A549 (cell line): ENCODE data around the gene TCERG1L. TPM values are rescaled to one million over a fixed set of nuclear protein-coding genes. Genes with fewer than 3 reads are reported as not detected.

Source experiments
- ATAC-seq, 2 experiments: fragments of 200-7000 bp in 1 of 2; fragments of >200 bp in 1 of 2; cut with Nextera tagmentation in 1 of 2; cut with Tn5 transposase in 1 of 2; 3 replicates each; pipeline versions ENCODE4 v1.8.0 to v1.9.1; 2018 to 2020; ENCODE audit warnings: mild to moderate bottlenecking in 1 of 2, moderate library complexity in 1 of 2
- CTCF ChIA-PET: fragments of 300-600 bp; sonication (Branson Sonifier 250); formaldehyde crosslinking; extraction: SDS; loops from one replicate; lab custom pipeline; 2021; ENCODE audit warnings: antibody characterized with exemption, inconsistent platforms; lab: Yijun Ruan, JAX
- POLR2A ChIA-PET: fragments of 350-600 bp; formaldehyde crosslinking; extraction: SDS; loops from one replicate; lab custom pipeline; 2021; ENCODE audit warnings: antibody characterized with exemption, inconsistent platforms; lab: Yijun Ruan, JAX
- DNase-seq, 2 experiments: peaks; one replicate each; pipeline versions ENCODE4 v3.0.0 to v3.0.0-alpha.2; 2011 to 2016; ENCODE audit warnings: low read depth in 1 of 2, low spot score in 1 of 2
- FAIRE-seq: peaks from 2 replicates; lab custom pipeline; 2011; peaks lifted over from hg19 to GRCh38; lab: Jason Lieb, UNC
- H3K27ac ChIP-seq, 2 experiments: fragments of >200 bp; sonication (Bioruptor Twin); formaldehyde crosslinking; 3 replicates each; pipeline ENCODE4 v1.5.1; 2016 to 2017
- H3K4me1 ChIP-seq: fragments of >200 bp; sonication (Bioruptor Twin); formaldehyde crosslinking; 3 replicates; pipeline ENCODE4 v1.6.1; 2016
- H3K4me2 ChIP-seq: fragments of >200 bp; sonication (Bioruptor Twin); formaldehyde crosslinking; 3 replicates; pipeline ENCODE4 v1.6.1; 2016
- H3K4me3 ChIP-seq: fragments of >200 bp; sonication (Bioruptor Twin); formaldehyde crosslinking; 3 replicates; pipeline ENCODE4 v1.5.1; 2016
- H3K9me3 ChIP-seq: fragments of >200 bp; sonication (Bioruptor Twin); formaldehyde crosslinking; 3 replicates; pipeline ENCODE4 v1.6.1; 2016
- BHLHE40 ChIP-seq: IDR thresholded peaks from 2 replicates; pipeline ENCODE4 v1.6.1; 2012; ENCODE audit warnings: low read depth, low read length, inconsistent platforms
- ESRRA ChIP-seq: fragments of 150-350 bp; IDR thresholded peaks from 2 replicates; pipeline ENCODE4 v1.6.1; 2014; ENCODE audit warnings: mild to moderate bottlenecking, low read length, borderline replicate concordance
- FOSB ChIP-seq: fragments of 250-450 bp; sonication (Bioruptor Pico); IDR thresholded peaks from 2 replicates; pipeline ENCODE4 v1.5.0; 2020; ENCODE audit warnings: mild to moderate bottlenecking, moderate library complexity
- FOSL2 ChIP-seq, 2 experiments: fragments of 450-650 bp in 1 of 2; fragments of >200 bp in 1 of 2; sonication (Bioruptor Twin) in 1 of 2; formaldehyde crosslinking; IDR thresholded peaks; 2 replicates each; pipeline versions ENCODE4 v1.5.0 to v1.6.1; 2016 to 2020; ENCODE audit warnings: mild to moderate bottlenecking in 1 of 2, moderate library complexity in 1 of 2
- GATA3 ChIP-seq: IDR thresholded peaks from 2 replicates; pipeline ENCODE4 v1.6.1; 2012; ENCODE audit warnings: borderline replicate concordance
- HDAC2 ChIP-seq: fragments of 200-600 bp; sonication (generic); IDR thresholded peaks from 2 replicates; pipeline ENCODE4 v1.6.1; 2016
- HOXA7 ChIP-seq: fragments of 250-450 bp; sonication (Bioruptor Pico); IDR thresholded peaks from 2 replicates; pipeline ENCODE4 v1.5.0; 2020; ENCODE audit warnings: mild to moderate bottlenecking, moderate library complexity
- HOXB5 ChIP-seq: fragments of 250-450 bp; sonication (Bioruptor Pico); IDR thresholded peaks from 2 replicates; pipeline ENCODE4 v1.5.0; 2020; ENCODE audit warnings: mild to moderate bottlenecking, moderate library complexity
- MAZ ChIP-seq: fragments of 150-350 bp; IDR thresholded peaks from 2 replicates; pipeline ENCODE4 v1.6.1; 2014; ENCODE audit warnings: antibody characterized with exemption, low read depth, low read length, borderline replicate concordance
- MYC ChIP-seq: IDR thresholded peaks from 2 replicates; pipeline ENCODE4 v1.6.1; 2012; ENCODE audit warnings: mild to moderate bottlenecking, inconsistent platforms, low read length, improper control_type of control experiment, borderline replicate concordance
- NPAS2 ChIP-seq: fragments of 250-450 bp; sonication (Bioruptor Pico); IDR thresholded peaks from 2 replicates; pipeline ENCODE4 v1.8.0; 2022; ENCODE audit warnings: mild to moderate bottlenecking, moderate library complexity, borderline replicate concordance
- RAD21 ChIP-seq, 2 experiments: fragments of >200 bp in 1 of 2; sonication (Bioruptor Twin) in 1 of 2; formaldehyde crosslinking in 1 of 2; IDR thresholded peaks in 1 of 2; conservative IDR thresholded peaks in 1 of 2; 2 replicates in 1 of 2; 3 replicates in 1 of 2; pipeline ENCODE4 v1.6.1; 2012 to 2018; ENCODE audit warnings: inconsistent platforms in 1 of 2
- RFX5 ChIP-seq: fragments of 450-650 bp; IDR thresholded peaks from 2 replicates; pipeline ENCODE4 v1.7.1; 2014; ENCODE audit warnings: antibody characterized with exemption, mild to moderate bottlenecking, moderate library complexity
- SREBF2 ChIP-seq: fragments of 450-650 bp; IDR thresholded peaks from 2 replicates; pipeline ENCODE4 v1.6.1; 2014; ENCODE audit warnings: mild to moderate bottlenecking, moderate library complexity
- TFCP2L1 ChIP-seq: fragments of 250-450 bp; sonication (Bioruptor Pico); IDR thresholded peaks from 2 replicates; pipeline ENCODE4 v1.5.0; 2021; ENCODE audit warnings: mild to moderate bottlenecking
- ZSCAN20 ChIP-seq: fragments of 250-450 bp; sonication (Bioruptor Pico); IDR thresholded peaks from 2 replicates; pipeline ENCODE4 v1.8.0; 2022; ENCODE audit warnings: mild to moderate bottlenecking, moderate library complexity
- WGBS: methylation state at CpG from one replicate; pipeline ENCODE4 v1.1.6; 2017; ENCODE audit errors: missing lambda C conversion rate; 5-methylcytosine and 5-hydroxymethylcytosine counted together
- polyA plus RNA-seq, 4 experiments: library from polyadenylated mRNA; depleted of rRNA in 3 of 4; stranded (reverse); fragments of >200 nt; fragmentation: RNase III in 1 of 4; extraction: RNeasy Plus Mini Kit Qiagen cat#74134 plus additional on column Dnase treatment in 1 of 4; gene quantifications; 2 replicates in 3 of 4; 3 replicates in 1 of 4; pipeline ENCODE4 v1.2.3, GENCODE V29; 2011 to 2017
- TF ChIP-seq, protein P1 (sequence below): fragments of >200 bp; sonication (Bioruptor Twin); formaldehyde crosslinking; IDR thresholded peaks from 3 replicates; pipeline ENCODE4 v1.6.1; 2016
- TF ChIP-seq, protein P2 (sequence below): fragments of >200 bp; sonication (Bioruptor Twin); formaldehyde crosslinking; IDR thresholded peaks from 3 replicates; pipeline ENCODE4 v1.5.1; 2016
- TF ChIP-seq, protein P3 (sequence below): fragments of 200-600 bp; sonication (generic); IDR thresholded peaks from 2 replicates; pipeline ENCODE4 v1.6.1; 2016; ENCODE audit warnings: antibody characterized with exemption, mild to moderate bottlenecking, moderate library complexity
- TF ChIP-seq, protein P4 (sequence below): IDR thresholded peaks from 2 replicates; pipeline ENCODE4 v1.6.1; 2012

TCERG1L gene
- polyA plus RNA-seq, 2 of the 4 experiments (the other 2 are of a cell fraction): not detected

DNA sequence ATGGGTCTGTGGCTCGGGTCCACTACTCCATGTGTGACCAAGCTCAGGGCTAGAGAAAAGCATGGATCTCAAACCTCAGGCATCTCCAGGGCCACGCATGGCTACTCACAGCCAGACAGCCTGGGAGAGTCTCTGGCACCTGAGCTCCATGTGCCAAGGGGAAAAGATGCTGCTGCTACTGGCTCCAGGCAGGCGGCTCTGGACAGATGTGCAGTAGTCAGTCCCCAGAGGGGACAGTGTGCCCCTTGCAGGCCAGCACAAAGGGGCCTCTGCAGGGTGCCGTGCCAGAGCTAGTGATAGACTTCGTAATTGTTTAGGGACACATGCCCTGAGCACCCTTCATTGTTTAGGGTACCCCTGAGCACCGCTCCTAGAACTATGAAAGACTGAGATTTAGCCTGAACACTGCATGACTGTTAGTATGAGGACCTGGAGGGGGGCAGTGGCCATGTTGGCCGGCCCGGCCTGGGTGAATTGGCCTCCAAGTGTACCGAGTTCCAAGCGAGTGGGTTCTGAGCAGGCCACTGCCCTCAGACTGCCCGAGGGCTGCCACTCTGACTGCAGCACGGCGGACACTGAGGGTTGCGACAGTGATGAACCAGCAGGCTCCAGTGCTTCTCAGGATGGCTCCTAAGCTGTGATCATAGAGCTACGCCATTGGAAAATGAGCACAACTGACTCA is 80.7 kb downstream of the TCERG1L start:
- WGBS: 28% methylated on average over 11 of the region's 15 CpGs
- H3K9me3 ChIP-seq: no peaks in the 10 kb centered on the region
- ChIA-PET POLR2A (no interaction called here), CTCF (no interaction called here)
- TF ChIP-seq SREBF2 (no peak), MYC (no peak), RAD21 (conservative IDR thresholded peaks at IDR 0.05 in 1 of 2, IDR thresholded peaks at IDR 0.05 in 1 of 2) (no peak), FOSB (CRISPR knock-in tag) (no peak), BHLHE40 (no peak)
- TF ChIP-seq, protein P1, sequence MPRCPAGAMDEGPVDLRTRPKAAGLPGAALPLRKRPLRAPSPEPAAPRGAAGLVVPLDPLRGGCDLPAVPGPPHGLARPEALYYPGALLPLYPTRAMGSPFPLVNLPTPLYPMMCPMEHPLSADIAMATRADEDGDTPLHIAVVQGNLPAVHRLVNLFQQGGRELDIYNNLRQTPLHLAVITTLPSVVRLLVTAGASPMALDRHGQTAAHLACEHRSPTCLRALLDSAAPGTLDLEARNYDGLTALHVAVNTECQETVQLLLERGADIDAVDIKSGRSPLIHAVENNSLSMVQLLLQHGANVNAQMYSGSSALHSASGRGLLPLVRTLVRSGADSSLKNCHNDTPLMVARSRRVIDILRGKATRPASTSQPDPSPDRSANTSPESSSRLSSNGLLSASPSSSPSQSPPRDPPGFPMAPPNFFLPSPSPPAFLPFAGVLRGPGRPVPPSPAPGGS: no peak
- TF ChIP-seq, protein P2, sequence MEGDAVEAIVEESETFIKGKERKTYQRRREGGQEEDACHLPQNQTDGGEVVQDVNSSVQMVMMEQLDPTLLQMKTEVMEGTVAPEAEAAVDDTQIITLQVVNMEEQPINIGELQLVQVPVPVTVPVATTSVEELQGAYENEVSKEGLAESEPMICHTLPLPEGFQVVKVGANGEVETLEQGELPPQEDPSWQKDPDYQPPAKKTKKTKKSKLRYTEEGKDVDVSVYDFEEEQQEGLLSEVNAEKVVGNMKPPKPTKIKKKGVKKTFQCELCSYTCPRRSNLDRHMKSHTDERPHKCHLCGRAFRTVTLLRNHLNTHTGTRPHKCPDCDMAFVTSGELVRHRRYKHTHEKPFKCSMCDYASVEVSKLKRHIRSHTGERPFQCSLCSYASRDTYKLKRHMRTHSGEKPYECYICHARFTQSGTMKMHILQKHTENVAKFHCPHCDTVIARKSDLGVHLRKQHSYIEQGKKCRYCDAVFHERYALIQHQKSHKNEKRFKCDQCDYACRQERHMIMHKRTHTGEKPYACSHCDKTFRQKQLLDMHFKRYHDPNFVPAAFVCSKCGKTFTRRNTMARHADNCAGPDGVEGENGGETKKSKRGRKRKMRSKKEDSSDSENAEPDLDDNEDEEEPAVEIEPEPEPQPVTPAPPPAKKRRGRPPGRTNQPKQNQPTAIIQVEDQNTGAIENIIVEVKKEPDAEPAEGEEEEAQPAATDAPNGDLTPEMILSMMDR: no peak
- TF ChIP-seq, protein P3, sequence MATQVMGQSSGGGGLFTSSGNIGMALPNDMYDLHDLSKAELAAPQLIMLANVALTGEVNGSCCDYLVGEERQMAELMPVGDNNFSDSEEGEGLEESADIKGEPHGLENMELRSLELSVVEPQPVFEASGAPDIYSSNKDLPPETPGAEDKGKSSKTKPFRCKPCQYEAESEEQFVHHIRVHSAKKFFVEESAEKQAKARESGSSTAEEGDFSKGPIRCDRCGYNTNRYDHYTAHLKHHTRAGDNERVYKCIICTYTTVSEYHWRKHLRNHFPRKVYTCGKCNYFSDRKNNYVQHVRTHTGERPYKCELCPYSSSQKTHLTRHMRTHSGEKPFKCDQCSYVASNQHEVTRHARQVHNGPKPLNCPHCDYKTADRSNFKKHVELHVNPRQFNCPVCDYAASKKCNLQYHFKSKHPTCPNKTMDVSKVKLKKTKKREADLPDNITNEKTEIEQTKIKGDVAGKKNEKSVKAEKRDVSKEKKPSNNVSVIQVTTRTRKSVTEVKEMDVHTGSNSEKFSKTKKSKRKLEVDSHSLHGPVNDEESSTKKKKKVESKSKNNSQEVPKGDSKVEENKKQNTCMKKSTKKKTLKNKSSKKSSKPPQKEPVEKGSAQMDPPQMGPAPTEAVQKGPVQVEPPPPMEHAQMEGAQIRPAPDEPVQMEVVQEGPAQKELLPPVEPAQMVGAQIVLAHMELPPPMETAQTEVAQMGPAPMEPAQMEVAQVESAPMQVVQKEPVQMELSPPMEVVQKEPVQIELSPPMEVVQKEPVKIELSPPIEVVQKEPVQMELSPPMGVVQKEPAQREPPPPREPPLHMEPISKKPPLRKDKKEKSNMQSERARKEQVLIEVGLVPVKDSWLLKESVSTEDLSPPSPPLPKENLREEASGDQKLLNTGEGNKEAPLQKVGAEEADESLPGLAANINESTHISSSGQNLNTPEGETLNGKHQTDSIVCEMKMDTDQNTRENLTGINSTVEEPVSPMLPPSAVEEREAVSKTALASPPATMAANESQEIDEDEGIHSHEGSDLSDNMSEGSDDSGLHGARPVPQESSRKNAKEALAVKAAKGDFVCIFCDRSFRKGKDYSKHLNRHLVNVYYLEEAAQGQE: no peak
- DNase-seq (no peak), ATAC-seq (no peak), FAIRE-seq (no peak)
- no peak overlapping the region for H3K4me2 ChIP-seq
- no peaks in the 10 kb centered on the region for H3K4me1 ChIP-seq
- no peak overlapping the region for H3K4me3 ChIP-seq
- H3K27ac ChIP-seq: no peak overlapping the region

DNA sequence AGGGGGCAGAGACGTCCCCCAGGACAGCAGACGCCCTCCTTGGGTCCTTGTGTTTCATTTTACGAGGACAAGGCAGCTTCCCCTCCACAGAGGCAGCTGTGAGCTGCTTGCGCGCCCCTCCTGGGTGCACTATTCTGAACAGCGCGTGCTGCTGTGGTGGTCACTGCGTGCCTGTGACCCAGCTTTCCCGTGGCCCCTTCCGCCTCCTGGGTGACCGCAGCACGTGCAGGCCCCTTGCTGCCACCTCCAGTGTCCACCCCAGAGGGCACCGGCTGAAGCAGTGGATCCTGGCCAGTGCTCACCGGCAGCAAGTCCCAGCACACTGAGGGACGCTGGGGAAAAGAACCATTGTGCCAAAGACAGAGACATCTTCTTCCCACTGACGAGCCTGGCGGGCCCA is 81.4 kb downstream of the TCERG1L start:
- TF ChIP-seq HOXA7 (no peak), HDAC2 (no peak), HOXB5 (CRISPR knock-in tag) (no peak), ESRRA (no peak), MAZ (no peak), NPAS2 (CRISPR knock-in tag) (no peak)
- TF ChIP-seq, protein P4, sequence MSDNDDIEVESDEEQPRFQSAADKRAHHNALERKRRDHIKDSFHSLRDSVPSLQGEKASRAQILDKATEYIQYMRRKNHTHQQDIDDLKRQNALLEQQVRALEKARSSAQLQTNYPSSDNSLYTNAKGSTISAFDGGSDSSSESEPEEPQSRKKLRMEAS: no peak
- CTCF ChIA-PET: no interaction called here
- FAIRE-seq (no peak), DNase-seq (no peak), ATAC-seq (no peak)
- H3K4me2 ChIP-seq: no peak overlapping the region
- H3K4me3 ChIP-seq: no peak overlapping the region
- POLR2A ChIA-PET: no interaction called here
- no peaks in the 10 kb centered on the region for H3K4me1 ChIP-seq
- no peaks in the 10 kb centered on the region for H3K9me3 ChIP-seq
- WGBS: 39% methylated on average over 15 of the region's 17 CpGs
- H3K27ac ChIP-seq: no peak overlapping the region

DNA sequence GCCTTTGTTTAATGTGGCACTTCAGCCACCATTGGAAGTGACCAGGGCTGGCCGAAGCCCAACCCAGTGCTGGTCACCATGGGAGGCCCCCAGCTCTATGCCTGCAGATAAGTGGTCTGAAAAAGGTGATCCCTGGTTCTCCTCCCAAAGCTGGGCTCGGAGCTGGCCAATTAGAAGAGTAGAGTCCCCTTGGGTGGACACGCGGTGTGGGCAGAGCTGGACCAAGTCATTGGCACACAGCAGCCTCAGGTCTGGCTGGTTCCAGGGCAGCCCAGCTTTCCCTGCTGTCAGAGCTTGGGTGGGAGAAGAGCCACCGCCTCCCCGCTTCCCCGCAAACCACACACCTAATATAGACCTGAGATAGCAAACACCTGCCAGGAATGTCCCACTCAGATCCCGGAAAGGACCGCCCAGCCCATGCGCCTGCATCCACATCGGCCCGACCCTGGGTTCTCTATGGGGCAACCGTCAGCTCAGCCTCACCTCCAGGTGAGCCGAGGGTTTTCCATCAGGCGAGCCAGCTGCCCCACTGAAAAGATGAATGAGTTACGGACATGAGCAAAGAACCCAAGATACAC is 84.3 kb downstream of the TCERG1L start:
- H3K4me2 ChIP-seq: no peak overlapping the region
- FAIRE-seq (no peak), ATAC-seq (no peak), DNase-seq (no peak)
- H3K9me3 ChIP-seq: no peaks in the 10 kb centered on the region
- POLR2A ChIA-PET: no interaction called here
- H3K27ac ChIP-seq: no peak overlapping the region
- CTCF ChIA-PET: no interaction called here
- 42% methylated on average over 13 of the region's 16 CpGs for WGBS
- no peak overlapping the region for H3K4me3 ChIP-seq
- H3K4me1 ChIP-seq: no peaks in the 10 kb centered on the region
- TF ChIP-seq, protein P1: no peak
- TF ChIP-seq FOSL2 (IDR thresholded peaks at IDR 0.05) (no peak), FOSL2 (CRISPR knock-in tag; IDR thresholded peaks at IDR 0.05) (no peak), RFX5 (no peak), ZSCAN20 (no peak), TFCP2L1 (no peak), GATA3 (no peak)
- TF ChIP-seq, protein P3: no peak
